ENCODE results near the gene COL12A1. TPM values are rescaled to one million over a fixed set of nuclear protein-coding genes. Genes with fewer than 3 reads are reported as not detected.

COL12A1 gene
- total and polyA plus RNA-seq, 4 experiments from 2014 or later, result not detected

GRCh38 chr6:75096966-75097365, 108.9 kb downstream of the COL12A1 start:
- H3K27ac Mint-ChIP-seq, result no peak overlapping the region
- no peak overlapping the region for H3K4me3 Mint-ChIP-seq
- H3K4me1 ChIP-seq (ENCODE audit: insufficient read depth, low read length), result no peaks in the 10 kb centered on the region
- intact Hi-C loops (cut with micrococcal nuclease), result no loop called here
- no peak for DNase-seq
- no peaks in the 10 kb centered on the region for H3K36me3 ChIP-seq (ENCODE audit: insufficient read depth, low read length)
- peaks cover 0 to 3% (median 0%) of the 10 kb centered on the region in 8 donors for H3K9me3 Mint-ChIP-seq
- no peak overlapping the region for H3K27ac ChIP-seq (ENCODE audit: low read depth, low read length)
- no peaks in the 10 kb centered on the region for H3K9me3 ChIP-seq (ENCODE audit: control insufficient read depth in 1 of 2, low read length in 2 of 2)
- H3K27me3 Mint-ChIP-seq, result no peaks in the 10 kb centered on the region
- H3K4me3 ChIP-seq (ENCODE audit: low read length in 2 of 2), result no peak overlapping the region
- no peaks in the 10 kb centered on the region for H3K36me3 Mint-ChIP-seq
- POLR2A ChIA-PET (ENCODE audit: partially characterized antibody), result no interaction called here
- no peaks in the 10 kb centered on the region for H3K27me3 ChIP-seq (ENCODE audit: insufficient read depth, low read length)
- no peaks in the 10 kb centered on the region for H3K4me1 Mint-ChIP-seq
- CTCF ChIA-PET (ENCODE audit: partially characterized antibody), result no interaction called here

- Histone ChIP-seq H3K4me3 (ENCODE audit: low read length in 2 of 2) (no peak overlapping the region), H3K4me1 (ENCODE audit: insufficient read depth, low read length) (no peaks in the 10 kb centered on the region), H3K9me3 (ENCODE audit: control insufficient read depth in 1 of 2, low read length in 2 of 2) (no peaks in the 10 kb centered on the region), H3K27ac (ENCODE audit: low read depth, low read length) (no peak overlapping the region), H3K27me3 (ENCODE audit: insufficient read depth, low read length) (no peaks in the 10 kb centered on the region), H3K36me3 (ENCODE audit: insufficient read depth, low read length) (no peaks in the 10 kb centered on the region)
- Mint-ChIP-seq H3K27ac (no peak overlapping the region), H3K36me3 (no peaks in the 10 kb centered on the region), H3K9me3 (peaks cover 0 to 2% (median 0%) of the 10 kb centered on the region in 8 donors), H3K4me3 (no peak overlapping the region), H3K27me3 (no peaks in the 10 kb centered on the region), H3K4me1 (no peaks in the 10 kb centered on the region)
- no peak for DNase-seq
- intact Hi-C loops (cut with micrococcal nuclease), result no loop called here
- POLR2A ChIA-PET (ENCODE audit: partially characterized antibody), result no interaction called here
- CTCF ChIA-PET (ENCODE audit: partially characterized antibody), result interaction anchor here (0.7 kb wide), 1 partner anchor 16 kb away, joined by 4 read pairs; no protein-coding TSS in a partner anchor
These were observed 111.1 kb downstream of the COL12A1 start for GRCh38 chr6:75094614-75095200.

- no peak overlapping the region for H3K27ac Mint-ChIP-seq
- Histone ChIP-seq H3K27ac (ENCODE audit: low read depth, low read length) (no peak overlapping the region), H3K4me1 (ENCODE audit: insufficient read depth, low read length) (no peaks in the 10 kb centered on the region), H3K9me3 (ENCODE audit: control insufficient read depth in 1 of 2, low read length in 2 of 2) (no peaks in the 10 kb centered on the region), H3K36me3 (ENCODE audit: insufficient read depth, low read length) (no peaks in the 10 kb centered on the region), H3K4me3 (ENCODE audit: low read length in 2 of 2) (no peak overlapping the region), H3K27me3 (ENCODE audit: insufficient read depth, low read length) (no peaks in the 10 kb centered on the region)
- intact Hi-C loops (cut with micrococcal nuclease), result no loop called here
- DNase-seq, result no peak
- no peaks in the 10 kb centered on the region for H3K4me1 Mint-ChIP-seq
- ChIA-PET POLR2A (ENCODE audit: partially characterized antibody) (no interaction called here), CTCF (ENCODE audit: partially characterized antibody) (no interaction called here)
- no peak overlapping the region for H3K4me3 Mint-ChIP-seq
- peaks cover 0 to 3% (median 0%) of the 10 kb centered on the region in 8 donors for H3K9me3 Mint-ChIP-seq
- peaks cover 0 to 1% of the 10 kb centered on the region in 2 donors for H3K27me3 Mint-ChIP-seq
- no peaks in the 10 kb centered on the region for H3K36me3 Mint-ChIP-seq
These were observed 114.2 kb downstream of the COL12A1 start for GRCh38 chr6:75091467-75092190.

GRCh38 chr6:75090576-75090975, 115.3 kb downstream of the COL12A1 start:
- intact Hi-C loops (cut with micrococcal nuclease), result no loop called here
- Histone ChIP-seq H3K36me3 (ENCODE audit: insufficient read depth, low read length) (no peaks in the 10 kb centered on the region), H3K4me3 (ENCODE audit: low read length in 2 of 2) (no peak overlapping the region), H3K4me1 (ENCODE audit: insufficient read depth, low read length) (no peaks in the 10 kb centered on the region), H3K27me3 (ENCODE audit: insufficient read depth, low read length) (peaks cover 3% of the 10 kb centered on the region), H3K9me3 (ENCODE audit: control insufficient read depth in 1 of 2, low read length in 2 of 2) (no peaks in the 10 kb centered on the region), H3K27ac (ENCODE audit: low read depth, low read length) (no peak overlapping the region)
- H3K4me1 Mint-ChIP-seq, result no peaks in the 10 kb centered on the region
- H3K27ac Mint-ChIP-seq, result no peak overlapping the region
- H3K36me3 Mint-ChIP-seq, result no peaks in the 10 kb centered on the region
- no peak overlapping the region for H3K4me3 Mint-ChIP-seq
- H3K9me3 Mint-ChIP-seq, result peaks cover 0 to 3% (median 0%) of the 10 kb centered on the region in 8 donors
- ChIA-PET POLR2A (ENCODE audit: partially characterized antibody) (no interaction called here), CTCF (ENCODE audit: partially characterized antibody) (no interaction called here)
- peaks cover 2 to 5% of the 10 kb centered on the region in 2 donors for H3K27me3 Mint-ChIP-seq
- no peak for DNase-seq

GRCh38 chr6:75089921-75090320, 115.9 kb downstream of the COL12A1 start:
- Mint-ChIP-seq H3K27me3 (peaks cover 5 to 6% of the 10 kb centered on the region in 2 donors), H3K4me1 (peaks cover 0 to 2% (median under 1%) of the 10 kb centered on the region in 4 donors), H3K27ac (no peak overlapping the region), H3K36me3 (no peaks in the 10 kb centered on the region), H3K9me3 (peaks cover 0 to 3% (median 0%) of the 10 kb centered on the region in 8 donors), H3K4me3 (no peak overlapping the region)
- H3K9me3 ChIP-seq (ENCODE audit: control insufficient read depth in 1 of 2, low read length in 2 of 2), result no peaks in the 10 kb centered on the region
- H3K36me3 ChIP-seq (ENCODE audit: insufficient read depth, low read length), result no peaks in the 10 kb centered on the region
- peaks cover 3% of the 10 kb centered on the region for H3K27me3 ChIP-seq (ENCODE audit: insufficient read depth, low read length)
- H3K4me3 ChIP-seq (ENCODE audit: low read length in 2 of 2), result no peak overlapping the region
- no peak for DNase-seq
- CTCF ChIA-PET (ENCODE audit: partially characterized antibody), result no interaction called here
- POLR2A ChIA-PET (ENCODE audit: partially characterized antibody), result no interaction called here
- H3K4me1 ChIP-seq (ENCODE audit: insufficient read depth, low read length), result no peaks in the 10 kb centered on the region
- intact Hi-C loops (cut with micrococcal nuclease), result no loop called here
- H3K27ac ChIP-seq (ENCODE audit: low read depth, low read length), result no peak overlapping the region

GRCh38 chr6:75089151-75089897, 116.5 kb downstream of the COL12A1 start:
- Histone ChIP-seq H3K4me3 (ENCODE audit: low read length in 2 of 2) (no peak overlapping the region), H3K27ac (ENCODE audit: low read depth, low read length) (no peak overlapping the region), H3K36me3 (ENCODE audit: insufficient read depth, low read length) (no peaks in the 10 kb centered on the region), H3K4me1 (ENCODE audit: insufficient read depth, low read length) (no peaks in the 10 kb centered on the region), H3K27me3 (ENCODE audit: insufficient read depth, low read length) (peaks cover 3% of the 10 kb centered on the region), H3K9me3 (ENCODE audit: control insufficient read depth in 1 of 2, low read length in 2 of 2) (no peaks in the 10 kb centered on the region)
- intact Hi-C loops (cut with micrococcal nuclease), result no loop called here
- ChIA-PET POLR2A (ENCODE audit: partially characterized antibody) (no interaction called here), CTCF (ENCODE audit: partially characterized antibody) (no interaction called here)
- H3K36me3 Mint-ChIP-seq, result no peaks in the 10 kb centered on the region
- no peak overlapping the region for H3K27ac Mint-ChIP-seq
- peaks cover 0 to 4% (median 4%) of the 10 kb centered on the region in 4 donors for H3K4me1 Mint-ChIP-seq
- no peak for DNase-seq
- peaks cover 0 to 6% (median 0%) of the 10 kb centered on the region in 8 donors for H3K9me3 Mint-ChIP-seq
- H3K4me3 Mint-ChIP-seq, result no peak overlapping the region
- H3K27me3 Mint-ChIP-seq, result peaks cover 9 to 10% of the 10 kb centered on the region in 2 donors

- Mint-ChIP-seq H3K4me3 (no peak overlapping the region), H3K27ac (no peak overlapping the region), H3K27me3 (peaks cover 9 to 10% of the 10 kb centered on the region in 2 donors), H3K4me1 (peaks cover 0 to 5% (median 4%) of the 10 kb centered on the region in 4 donors), H3K9me3 (peaks cover 0 to 6% (median 0%) of the 10 kb centered on the region in 8 donors), H3K36me3 (no peaks in the 10 kb centered on the region)
- Histone ChIP-seq H3K9me3 (ENCODE audit: control insufficient read depth in 1 of 2, low read length in 2 of 2) (no peaks in the 10 kb centered on the region), H3K4me3 (ENCODE audit: low read length in 2 of 2) (no peak overlapping the region), H3K27ac (ENCODE audit: low read depth, low read length) (no peak overlapping the region), H3K27me3 (ENCODE audit: insufficient read depth, low read length) (peaks cover 3% of the 10 kb centered on the region), H3K36me3 (ENCODE audit: insufficient read depth, low read length) (no peaks in the 10 kb centered on the region), H3K4me1 (ENCODE audit: insufficient read depth, low read length) (no peaks in the 10 kb centered on the region)
- CTCF ChIA-PET (ENCODE audit: partially characterized antibody), result no interaction called here
- no peak for DNase-seq
- POLR2A ChIA-PET (ENCODE audit: partially characterized antibody), result no interaction called here
- intact Hi-C loops (cut with micrococcal nuclease), result no loop called here
These were observed 119.8 kb downstream of the COL12A1 start for GRCh38 chr6:75085931-75086635.

Data from CD4-positive, alpha-beta memory T cell (primary cell).